ENCODE results near the gene CAPN15. TPM values are rescaled to one million over a fixed set of nuclear protein-coding genes. Genes with fewer than 3 reads are reported as not detected.

Gene CAPN15
- total and polyA plus RNA-seq, 8 donors, result 16.7 to 57.2 (median 27.1) TPM

- no peaks in the 10 kb centered on the region for H3K9me3 ChIP-seq
- peaks cover 0 to 45% of the 10 kb centered on the region in 2 donors for H3K36me3 ChIP-seq
- H3K27ac ChIP-seq, result no peak overlapping the region
- no peak overlapping the region for H3K4me3 ChIP-seq
- intact Hi-C loops (cut with DNase I), result no loop called here
- DNase-seq (no peak), ATAC-seq (no peak)
- TF ChIP-seq CTCF (IDR thresholded peaks at IDR 0.05), result no peak
- no peaks in the 10 kb centered on the region for H3K4me1 ChIP-seq
- peaks cover 8 to 25% of the 10 kb centered on the region in 2 donors for H3K27me3 ChIP-seq
These were observed 26.7 kb downstream of the CAPN15 start for GRCh38 chr16:554297-554621.

- DNase-seq (no peak), ATAC-seq (no peak)
- Histone ChIP-seq H3K4me1 (peaks cover 0 to 5% of the 10 kb centered on the region in 2 donors), H3K9me3 (no peaks in the 10 kb centered on the region), H3K36me3 (peaks cover 0 to 40% of the 10 kb centered on the region in 2 donors), H3K27me3 (peaks cover 14 to 31% of the 10 kb centered on the region in 2 donors), H3K4me3 (no peak overlapping the region), H3K27ac (no peak overlapping the region)
- intact Hi-C loops (cut with DNase I), result no loop called here
- no peak for TF ChIP-seq CTCF (IDR thresholded peaks at IDR 0.05)
These were observed 27.3 kb downstream of the CAPN15 start for GRCh38 chr16:554640-555365.

- no peak for DNase-seq
- Histone ChIP-seq H3K27me3 (peaks cover 17 to 41% of the 10 kb centered on the region in 2 donors), H3K27ac (no peak overlapping the region), H3K9me3 (no peaks in the 10 kb centered on the region), H3K36me3 (peaks cover 0 to 34% of the 10 kb centered on the region in 2 donors), H3K4me3 (no peak overlapping the region), H3K4me1 (peaks cover 0 to 7% of the 10 kb centered on the region in 2 donors)
- no peak for TF ChIP-seq CTCF (IDR thresholded peaks at IDR 0.05)
- intact Hi-C loops (cut with DNase I), result no loop called here
- ATAC-seq, result no peak
These were observed 28.3 kb downstream of the CAPN15 start for GRCh38 chr16:555528-556473.

- intact Hi-C loops (cut with DNase I), result no loop called here
- no peak for TF ChIP-seq CTCF (IDR thresholded peaks at IDR 0.05)
These were observed 29.1 kb downstream of the CAPN15 start for GRCh38 chr16:556474-557173.

More at GRCh38 chr16:556474-557173, 29.1 kb downstream of the CAPN15 start:
- ATAC-seq (no peak), DNase-seq (no peak)
- H3K27me3 ChIP-seq, result peaks cover 26 to 49% of the 10 kb centered on the region in 2 donors
- H3K36me3 ChIP-seq, result peaks cover 0 to 28% of the 10 kb centered on the region in 2 donors
- no peak overlapping the region for H3K27ac ChIP-seq
- H3K4me3 ChIP-seq, result no peak overlapping the region
- H3K4me1 ChIP-seq, result peaks cover 0 to 7% of the 10 kb centered on the region in 2 donors
- H3K9me3 ChIP-seq, result no peaks in the 10 kb centered on the region
